ENCODE measurements around the gene D2HGDH. TPM values are rescaled to one million over a fixed set of nuclear protein-coding genes. Genes with fewer than 3 reads are reported as not detected.

Gene D2HGDH
- total and polyA plus RNA-seq, 4 donors = 12.2 to 45.3 (median 27.2) TPM

DNA sequence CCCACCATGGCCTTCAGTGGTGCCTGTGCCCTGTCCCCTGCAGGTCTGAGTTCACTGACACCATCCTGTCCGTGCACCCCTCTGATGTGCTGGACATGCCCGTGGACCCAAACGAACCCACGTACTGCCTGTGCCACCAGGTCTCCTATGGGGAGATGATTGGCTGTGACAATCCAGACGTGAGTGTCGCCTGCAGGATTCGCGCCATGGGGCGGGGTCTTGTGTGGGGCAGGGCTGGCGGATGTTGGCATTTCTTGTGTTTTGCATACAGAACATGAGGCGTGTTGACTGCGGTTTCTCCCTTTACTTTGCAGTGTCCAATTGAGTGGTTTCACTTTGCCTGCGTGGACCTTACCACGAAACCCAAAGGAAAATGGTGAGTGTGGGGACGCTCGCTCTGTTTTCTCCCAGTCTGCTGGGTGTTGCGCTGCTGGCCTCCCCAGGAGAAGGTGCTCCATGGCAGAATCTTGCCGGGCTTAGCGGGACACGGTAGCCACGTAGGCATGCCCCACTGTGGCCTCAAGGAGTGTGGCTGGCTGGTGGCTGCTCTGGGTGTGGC is 11.5 kb upstream of the D2HGDH start:
- ATAC-seq (ENCODE audit: insufficient read depth, low FRiP score) (no peak), DNase-seq (no peak)
- WGBS, 2 donors = 96 to 98% methylated on average over 21 of the region's 21 CpGs
- Histone ChIP-seq H3K27ac (ENCODE audit: low read depth in 1 of 2, low read length in 1 of 2) (no peak overlapping the region), H3K9ac (ENCODE audit: insufficient read depth in 1 of 2, low read length in 2 of 2) (no peak overlapping the region), H3K9me3 (ENCODE audit: control insufficient read depth in 4 of 4, insufficient read depth in 3 of 4, low read length in 3 of 4) (peaks cover 0 to 7% (median 3%) of the 10 kb centered on the region in 4 donors), H3K27me3 (ENCODE audit: control insufficient read depth in 3 of 3, insufficient read depth in 3 of 3, low read length in 2 of 3) (no peaks in the 10 kb centered on the region), H3K36me3 (ENCODE audit: control insufficient read depth in 4 of 4, insufficient read depth in 4 of 4, low read length in 4 of 4) (peaks cover 3 to 53% (median 45%) of the 10 kb centered on the region in 4 donors), H3K4me3 (no peak overlapping the region), H3K4me1 (ENCODE audit: control insufficient read depth in 5 of 5, insufficient read depth in 5 of 5, low read length in 5 of 5) (no peaks in the 10 kb centered on the region)
- TF ChIP-seq, protein P1, sequence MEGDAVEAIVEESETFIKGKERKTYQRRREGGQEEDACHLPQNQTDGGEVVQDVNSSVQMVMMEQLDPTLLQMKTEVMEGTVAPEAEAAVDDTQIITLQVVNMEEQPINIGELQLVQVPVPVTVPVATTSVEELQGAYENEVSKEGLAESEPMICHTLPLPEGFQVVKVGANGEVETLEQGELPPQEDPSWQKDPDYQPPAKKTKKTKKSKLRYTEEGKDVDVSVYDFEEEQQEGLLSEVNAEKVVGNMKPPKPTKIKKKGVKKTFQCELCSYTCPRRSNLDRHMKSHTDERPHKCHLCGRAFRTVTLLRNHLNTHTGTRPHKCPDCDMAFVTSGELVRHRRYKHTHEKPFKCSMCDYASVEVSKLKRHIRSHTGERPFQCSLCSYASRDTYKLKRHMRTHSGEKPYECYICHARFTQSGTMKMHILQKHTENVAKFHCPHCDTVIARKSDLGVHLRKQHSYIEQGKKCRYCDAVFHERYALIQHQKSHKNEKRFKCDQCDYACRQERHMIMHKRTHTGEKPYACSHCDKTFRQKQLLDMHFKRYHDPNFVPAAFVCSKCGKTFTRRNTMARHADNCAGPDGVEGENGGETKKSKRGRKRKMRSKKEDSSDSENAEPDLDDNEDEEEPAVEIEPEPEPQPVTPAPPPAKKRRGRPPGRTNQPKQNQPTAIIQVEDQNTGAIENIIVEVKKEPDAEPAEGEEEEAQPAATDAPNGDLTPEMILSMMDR (IDR thresholded peaks at IDR 0.05; ENCODE audit: control extremely low read depth, extremely low read depth) = no peak

DNA sequence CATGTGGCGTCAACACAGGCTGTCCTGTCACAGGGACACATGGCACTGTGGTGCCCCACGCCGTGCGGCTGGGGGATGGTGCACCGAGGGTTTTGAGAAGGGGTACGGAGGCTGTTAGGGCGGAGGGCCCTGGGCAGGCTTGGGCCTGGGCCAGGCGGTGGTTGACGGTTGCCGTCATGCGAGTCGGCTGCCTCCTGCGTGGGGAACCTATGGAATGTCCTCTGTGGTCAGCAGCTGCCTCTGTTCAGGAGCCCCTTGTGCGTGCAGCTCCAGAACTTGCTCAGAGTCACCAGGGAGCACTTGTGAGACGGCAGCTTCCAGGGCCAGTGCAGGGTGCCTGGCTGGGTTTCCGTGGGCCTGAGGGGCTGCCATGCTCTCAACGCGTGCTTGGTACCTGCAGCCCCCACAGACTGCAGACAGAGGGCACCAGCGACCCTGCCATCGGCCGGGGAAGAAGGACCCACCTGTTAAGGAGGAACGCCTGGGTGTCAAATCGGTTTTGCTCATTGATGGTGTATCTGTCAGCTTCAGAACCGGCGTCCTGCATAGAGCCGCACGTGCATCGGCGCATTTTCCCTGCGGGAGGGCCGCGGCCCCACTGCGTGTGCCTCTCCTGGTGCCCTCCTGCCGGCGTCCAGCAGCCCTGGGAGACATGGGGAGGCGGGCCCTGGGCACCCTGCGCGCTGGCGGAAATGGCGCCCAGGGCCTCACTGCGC is 10.0 kb upstream of the D2HGDH start:
- TF ChIP-seq, protein P1 (IDR thresholded peaks at IDR 0.05; ENCODE audit: control extremely low read depth, extremely low read depth) = no peak
- H3K27me3 ChIP-seq (ENCODE audit: control insufficient read depth in 3 of 3, insufficient read depth in 3 of 3, low read length in 2 of 3) = no peaks in the 10 kb centered on the region
- no peak overlapping the region for H3K27ac ChIP-seq (ENCODE audit: low read depth in 1 of 2, low read length in 1 of 2)
- no peaks in the 10 kb centered on the region for H3K4me1 ChIP-seq (ENCODE audit: control insufficient read depth in 5 of 5, insufficient read depth in 5 of 5, low read length in 5 of 5)
- no peak overlapping the region for H3K4me3 ChIP-seq
- WGBS, 2 donors = 95 to 97% methylated on average over 40 to 41 of the region's 41 CpGs
- no peak for DNase-seq
- peaks cover 0 to 7% (median 3%) of the 10 kb centered on the region in 4 donors for H3K9me3 ChIP-seq (ENCODE audit: control insufficient read depth in 4 of 4, insufficient read depth in 3 of 4, low read length in 3 of 4)
- no peak for ATAC-seq (ENCODE audit: insufficient read depth, low FRiP score)
- H3K9ac ChIP-seq (ENCODE audit: insufficient read depth in 1 of 2, low read length in 2 of 2) = no peak overlapping the region
- peaks cover 3 to 48% (median 41%) of the 10 kb centered on the region in 4 donors for H3K36me3 ChIP-seq (ENCODE audit: control insufficient read depth in 4 of 4, insufficient read depth in 4 of 4, low read length in 4 of 4)

DNA sequence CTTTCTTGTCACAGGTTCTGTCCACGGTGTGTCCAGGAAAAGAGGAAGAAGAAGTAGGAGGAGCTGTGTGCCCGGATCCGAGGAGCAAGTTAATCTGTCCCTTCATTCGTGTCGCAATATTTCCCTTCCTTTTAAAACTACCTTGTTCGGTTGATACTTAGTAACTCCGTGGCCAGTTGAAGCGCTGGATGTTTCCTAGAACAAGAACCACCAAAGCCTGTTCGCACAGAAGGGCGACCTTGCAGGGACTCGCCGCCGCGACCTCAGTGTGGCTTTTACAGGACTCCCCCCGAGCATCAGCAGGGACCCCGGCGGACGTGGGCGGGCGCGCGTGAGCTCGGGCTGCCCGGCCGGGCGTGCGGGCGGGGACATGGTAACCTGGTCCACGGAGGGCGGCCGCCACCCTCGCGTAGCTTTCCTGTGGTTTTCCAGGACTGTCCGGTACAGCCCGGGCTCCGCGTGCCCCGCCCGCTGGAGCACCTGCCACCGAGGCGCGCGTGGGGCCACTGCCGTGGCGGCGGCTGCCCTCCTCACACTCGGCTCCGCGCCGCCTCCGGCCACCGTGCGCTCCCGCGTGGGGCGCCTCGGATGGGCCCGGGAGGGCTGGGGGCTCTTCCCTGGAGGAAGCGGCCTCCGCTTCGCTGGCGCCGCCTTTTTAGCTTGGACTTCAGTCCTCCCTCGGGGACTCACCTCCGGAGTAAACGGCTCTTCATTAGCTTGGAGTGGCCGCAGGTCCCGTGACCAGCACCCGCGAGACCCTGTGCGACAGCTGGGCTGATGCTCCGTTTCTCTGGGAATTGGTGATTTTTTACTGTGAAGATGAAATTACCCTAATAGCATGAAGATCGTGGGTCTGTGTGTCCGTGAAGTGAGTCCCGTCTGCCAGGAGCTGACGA is 9.2 kb upstream of the D2HGDH start:
- TF ChIP-seq, protein P1 (IDR thresholded peaks at IDR 0.05; ENCODE audit: control extremely low read depth, extremely low read depth) = no peak
- H3K36me3 ChIP-seq (ENCODE audit: control insufficient read depth in 4 of 4, insufficient read depth in 4 of 4, low read length in 4 of 4) = peaks cover 3 to 40% (median 34%) of the 10 kb centered on the region in 4 donors
- H3K27ac ChIP-seq (ENCODE audit: low read depth in 1 of 2, low read length in 1 of 2) = no peak overlapping the region
- no peak for DNase-seq
- no peak overlapping the region for H3K9ac ChIP-seq (ENCODE audit: insufficient read depth in 1 of 2, low read length in 2 of 2)
- no peaks in the 10 kb centered on the region for H3K4me1 ChIP-seq (ENCODE audit: control insufficient read depth in 5 of 5, insufficient read depth in 5 of 5, low read length in 5 of 5)
- no peak overlapping the region for H3K4me3 ChIP-seq
- H3K9me3 ChIP-seq (ENCODE audit: control insufficient read depth in 4 of 4, insufficient read depth in 3 of 4, low read length in 3 of 4) = peaks cover 0 to 7% (median 3%) of the 10 kb centered on the region in 4 donors
- WGBS, 2 donors = 92 to 94% methylated on average over 72 to 76 of the region's 76 CpGs
- H3K27me3 ChIP-seq (ENCODE audit: control insufficient read depth in 3 of 3, insufficient read depth in 3 of 3, low read length in 2 of 3) = no peaks in the 10 kb centered on the region
- no peak for ATAC-seq (ENCODE audit: insufficient read depth, low FRiP score)

Data from lung (tissue), 12 donors.